ENCODE results near the gene OLA1. TPM values are rescaled to one million over a fixed set of nuclear protein-coding genes. Genes with fewer than 3 reads are reported as not detected.

The OLA1 gene
- total and polyA plus RNA-seq, 9 of the 15 experiments (the other 6 are each of a cell fraction or from before 2014, with no cell fraction given), result 208 to 353 (median 225) TPM

DNA sequence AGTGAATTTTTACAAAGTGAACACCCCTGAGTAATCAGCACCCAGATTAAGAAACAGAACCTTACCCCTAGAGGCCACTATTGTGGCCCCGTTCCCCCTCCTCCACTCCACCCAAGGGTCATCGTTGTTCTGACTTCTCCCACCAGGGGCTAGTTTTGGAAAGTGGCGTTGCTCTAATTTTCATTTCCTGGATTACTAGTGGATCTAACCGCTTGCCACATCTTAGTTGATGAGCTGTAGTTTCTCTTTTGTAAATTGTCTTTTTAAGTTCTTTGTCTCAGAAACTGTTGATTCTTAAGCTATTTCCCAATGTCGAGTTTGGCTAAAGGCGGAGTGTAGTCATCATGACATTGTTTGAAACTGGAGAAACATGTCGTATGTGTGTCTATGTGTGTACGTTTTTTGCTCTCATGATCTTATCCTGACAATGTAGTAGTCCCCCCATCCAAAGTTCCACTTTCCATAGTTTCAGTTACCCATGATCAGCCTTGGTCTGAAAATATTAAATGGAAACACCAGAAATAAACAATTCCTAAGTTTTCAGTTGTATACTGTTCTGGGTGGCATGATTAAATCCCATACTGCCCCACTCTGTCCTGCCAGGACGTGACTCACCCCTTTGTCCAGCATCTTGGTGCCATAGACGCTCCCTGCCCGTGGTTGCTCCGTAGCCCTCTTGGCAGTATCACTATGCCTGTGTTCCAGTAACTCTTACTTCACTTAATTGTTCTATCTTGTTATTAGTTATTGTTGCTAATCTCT is 212.2 kb downstream of the OLA1 start (continued):
- TF ChIP-seq KLF1 (tag; IDR thresholded peaks at IDR 0.05), result no peak
- TF ChIP-seq, protein P1, sequence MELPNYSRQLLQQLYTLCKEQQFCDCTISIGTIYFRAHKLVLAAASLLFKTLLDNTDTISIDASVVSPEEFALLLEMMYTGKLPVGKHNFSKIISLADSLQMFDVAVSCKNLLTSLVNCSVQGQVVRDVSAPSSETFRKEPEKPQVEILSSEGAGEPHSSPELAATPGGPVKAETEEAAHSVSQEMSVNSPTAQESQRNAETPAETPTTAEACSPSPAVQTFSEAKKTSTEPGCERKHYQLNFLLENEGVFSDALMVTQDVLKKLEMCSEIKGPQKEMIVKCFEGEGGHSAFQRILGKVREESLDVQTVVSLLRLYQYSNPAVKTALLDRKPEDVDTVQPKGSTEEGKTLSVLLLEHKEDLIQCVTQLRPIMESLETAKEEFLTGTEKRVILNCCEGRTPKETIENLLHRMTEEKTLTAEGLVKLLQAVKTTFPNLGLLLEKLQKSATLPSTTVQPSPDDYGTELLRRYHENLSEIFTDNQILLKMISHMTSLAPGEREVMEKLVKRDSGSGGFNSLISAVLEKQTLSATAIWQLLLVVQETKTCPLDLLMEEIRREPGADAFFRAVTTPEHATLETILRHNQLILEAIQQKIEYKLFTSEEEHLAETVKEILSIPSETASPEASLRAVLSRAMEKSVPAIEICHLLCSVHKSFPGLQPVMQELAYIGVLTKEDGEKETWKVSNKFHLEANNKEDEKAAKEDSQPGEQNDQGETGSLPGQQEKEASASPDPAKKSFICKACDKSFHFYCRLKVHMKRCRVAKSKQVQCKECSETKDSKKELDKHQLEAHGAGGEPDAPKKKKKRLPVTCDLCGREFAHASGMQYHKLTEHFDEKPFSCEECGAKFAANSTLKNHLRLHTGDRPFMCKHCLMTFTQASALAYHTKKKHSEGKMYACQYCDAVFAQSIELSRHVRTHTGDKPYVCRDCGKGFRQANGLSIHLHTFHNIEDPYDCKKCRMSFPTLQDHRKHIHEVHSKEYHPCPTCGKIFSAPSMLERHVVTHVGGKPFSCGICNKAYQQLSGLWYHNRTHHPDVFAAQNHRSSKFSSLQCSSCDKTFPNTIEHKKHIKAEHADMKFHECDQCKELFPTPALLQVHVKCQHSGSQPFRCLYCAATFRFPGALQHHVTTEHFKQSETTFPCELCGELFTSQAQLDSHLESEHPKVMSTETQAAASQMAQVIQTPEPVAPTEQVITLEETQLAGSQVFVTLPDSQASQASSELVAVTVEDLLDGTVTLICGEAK (IDR thresholded peaks at IDR 0.05), result no peak
- TF ChIP-seq, protein P1 (CRISPR knock-in tag; IDR thresholded peaks at IDR 0.05), result no peak
- TF ChIP-seq CBFB (CRISPR knock-in tag; IDR thresholded peaks at IDR 0.05), result no peak
- TF ChIP-seq BDP1 (IDR thresholded peaks at IDR 0.05; ENCODE audit: insufficient read depth, insufficient read length), result no peak
- no peak for TF ChIP-seq MCM5 (IDR thresholded peaks at IDR 0.05; ENCODE audit: low read depth)
- peak; percentile 35; the same call in 1 of the 2 replicates for TF ChIP-seq EP400 (IDR thresholded peaks at IDR 0.05)
- no peak for TF ChIP-seq ZSCAN29 (IDR thresholded peaks at IDR 0.05)
- no peak for TF ChIP-seq ZNF764 (CRISPR knock-in tag; IDR thresholded peaks at IDR 0.05; ENCODE audit: low read depth)
- no peak for TF ChIP-seq NCOA4 (IDR thresholded peaks at IDR 0.05; ENCODE audit: partially characterized antibody)
- TF ChIP-seq SMAD2 (IDR thresholded peaks at IDR 0.05; ENCODE audit: low read depth, low read length), result no peak
- no peak for TF ChIP-seq DACH1 (IDR thresholded peaks at IDR 0.05; ENCODE audit: partially characterized antibody)
- no peak for TF ChIP-seq ZEB2 (IDR thresholded peaks at IDR 0.05)
- TF ChIP-seq, protein P2, sequence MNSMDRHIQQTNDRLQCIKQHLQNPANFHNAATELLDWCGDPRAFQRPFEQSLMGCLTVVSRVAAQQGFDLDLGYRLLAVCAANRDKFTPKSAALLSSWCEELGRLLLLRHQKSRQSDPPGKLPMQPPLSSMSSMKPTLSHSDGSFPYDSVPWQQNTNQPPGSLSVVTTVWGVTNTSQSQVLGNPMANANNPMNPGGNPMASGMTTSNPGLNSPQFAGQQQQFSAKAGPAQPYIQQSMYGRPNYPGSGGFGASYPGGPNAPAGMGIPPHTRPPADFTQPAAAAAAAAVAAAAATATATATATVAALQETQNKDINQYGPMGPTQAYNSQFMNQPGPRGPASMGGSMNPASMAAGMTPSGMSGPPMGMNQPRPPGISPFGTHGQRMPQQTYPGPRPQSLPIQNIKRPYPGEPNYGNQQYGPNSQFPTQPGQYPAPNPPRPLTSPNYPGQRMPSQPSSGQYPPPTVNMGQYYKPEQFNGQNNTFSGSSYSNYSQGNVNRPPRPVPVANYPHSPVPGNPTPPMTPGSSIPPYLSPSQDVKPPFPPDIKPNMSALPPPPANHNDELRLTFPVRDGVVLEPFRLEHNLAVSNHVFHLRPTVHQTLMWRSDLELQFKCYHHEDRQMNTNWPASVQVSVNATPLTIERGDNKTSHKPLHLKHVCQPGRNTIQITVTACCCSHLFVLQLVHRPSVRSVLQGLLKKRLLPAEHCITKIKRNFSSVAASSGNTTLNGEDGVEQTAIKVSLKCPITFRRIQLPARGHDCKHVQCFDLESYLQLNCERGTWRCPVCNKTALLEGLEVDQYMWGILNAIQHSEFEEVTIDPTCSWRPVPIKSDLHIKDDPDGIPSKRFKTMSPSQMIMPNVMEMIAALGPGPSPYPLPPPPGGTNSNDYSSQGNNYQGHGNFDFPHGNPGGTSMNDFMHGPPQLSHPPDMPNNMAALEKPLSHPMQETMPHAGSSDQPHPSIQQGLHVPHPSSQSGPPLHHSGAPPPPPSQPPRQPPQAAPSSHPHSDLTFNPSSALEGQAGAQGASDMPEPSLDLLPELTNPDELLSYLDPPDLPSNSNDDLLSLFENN (IDR thresholded peaks at IDR 0.05; ENCODE audit: low read depth in 2 of 2, low read length in 2 of 2), result no peak
- no peak for TF ChIP-seq GATAD2A (IDR thresholded peaks at IDR 0.05)
- TF ChIP-seq NFIX (CRISPR knock-in tag; IDR thresholded peaks at IDR 0.05; ENCODE audit: low read depth), result no peak
- TF ChIP-seq CXXC5 (CRISPR knock-in tag; IDR thresholded peaks at IDR 0.05), result no peak
- TF ChIP-seq ZBTB17 (CRISPR knock-in tag; IDR thresholded peaks at IDR 0.05), result no peak
- no peak for TF ChIP-seq GATA2 (CRISPR knock-in tag; IDR thresholded peaks at IDR 0.05)

Data from K562 (cell line).